Mammary epithelial cell (primary cell): Measurements from ENCODE around the gene C4BPB.

Experiments used
- CTCF ChIP-seq, 2 donors: IDR thresholded peaks in 1 of 2; conservative IDR thresholded peaks in 1 of 2; 2 replicates each; pipeline ENCODE4 v1.5.1; 2011 to 2012; ENCODE audit warnings: inconsistent platforms in 2 of 2, low read length in 2 of 2, mild to moderate bottlenecking in 2 of 2, control low read depth in 1 of 2, low read depth in 1 of 2; ENCODE audit not compliant: insufficient read depth in 1 of 2; ENCODE audit errors: extremely low read depth in 1 of 2
- EZH2 ChIP-seq: IDR thresholded peaks from 2 replicates; pipeline ENCODE4 v1.6.1; 2012; ENCODE audit warnings: low read length, inconsistent platforms, borderline replicate concordance

- TF ChIP-seq CTCF (conservative IDR thresholded peaks at IDR 0.05 in 1 of 2, IDR thresholded peaks at IDR 0.05 in 1 of 2; ENCODE audit: extremely low read depth in 1 of 2, insufficient read depth in 1 of 2, low read depth in 1 of 2, low read length in 2 of 2) (no peak), EZH2 (no peak)
These were observed 34.2 kb upstream of the C4BPB start for GRCh38 chr1:207054491-207054890.
